HG02973 (cell line): ENCODE measurements around the gene TLR9.
A peak's percentile ranks its signal among the peaks of the same experiment; 100 is the strongest.
"Not testable (repeated sequence)": the region's sequence is repeated elsewhere in the genome, so short reads cannot be mapped to it uniquely, and the experiment has no call there.

Source experiments
- ATAC-seq: cut with Tn5 transposase; IDR thresholded peaks from one replicate; pipeline ENCODE4 v1.9.1; 2021; ENCODE audit warnings: moderate library complexity; ENCODE audit not compliant: unreplicated experiment

Gene TLR9

DNA sequence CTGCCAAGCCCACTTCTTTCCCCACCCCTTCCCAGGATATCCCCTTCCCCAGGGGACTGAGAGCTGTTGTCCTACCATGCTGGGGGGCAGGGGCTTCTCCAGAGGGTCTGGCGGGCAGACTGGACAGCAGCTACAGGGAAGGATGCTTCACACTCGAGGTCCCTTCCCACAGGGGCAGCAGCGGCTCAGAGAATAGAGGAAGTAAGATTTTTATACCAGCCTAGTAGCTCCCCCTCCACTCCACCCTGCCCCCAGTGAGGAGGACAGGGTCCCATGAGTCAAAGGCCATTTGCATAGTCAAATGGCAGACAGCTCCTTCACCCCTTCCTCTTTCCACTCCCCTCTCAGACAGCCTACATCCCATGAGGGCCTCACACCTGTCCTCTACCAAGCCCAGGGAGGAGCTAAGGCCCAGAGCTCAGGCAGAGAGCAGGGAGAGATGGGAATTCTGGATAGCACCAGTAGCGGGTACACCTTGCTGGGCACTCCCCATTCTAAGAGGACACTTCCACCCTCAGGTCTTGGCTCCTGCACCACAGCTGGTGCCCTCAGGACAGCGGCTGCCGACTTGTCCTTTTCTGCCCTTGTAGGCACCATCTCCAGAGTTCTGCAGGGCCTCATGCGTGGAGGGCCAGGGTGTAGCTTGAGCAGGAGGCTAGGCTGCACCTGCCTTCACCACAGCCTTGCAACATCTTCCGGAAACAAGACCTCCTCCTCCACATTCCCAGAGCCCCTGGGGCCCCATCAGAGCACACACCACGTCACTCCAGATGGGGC lies at the start of gene TLR9:
TLR9 (minus strand) TSS at position 194 of the 777 bp plus-strand sequence; CDS start at position 78, 116 bp downstream.
- peak; percentile 58 for ATAC-seq

- ATAC-seq, result not testable (repeated sequence)
Observed at GRCh38 chr3:52274781-52275180, 49.3 kb upstream of the TLR9 start.

DNA sequence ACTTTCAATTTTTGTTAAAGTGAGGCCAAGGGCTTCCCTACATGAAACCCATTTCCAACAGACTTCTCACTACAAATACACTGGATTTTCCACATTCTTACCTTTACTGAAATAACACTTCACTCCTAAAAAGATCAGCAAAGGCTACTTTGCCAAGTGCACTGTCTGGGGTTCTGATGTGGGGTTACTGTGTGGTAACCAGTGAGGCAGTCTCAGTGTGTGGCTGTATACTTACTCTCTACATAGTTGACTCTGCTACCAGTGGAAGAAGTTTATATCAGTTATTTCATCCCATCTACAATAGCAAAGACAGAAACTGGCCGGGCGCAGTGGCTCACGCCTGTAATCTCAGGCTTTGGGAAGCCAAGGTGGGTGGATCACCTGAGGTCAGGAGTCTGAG lies 47.4 kb upstream of the TLR9 start:
- no peak for ATAC-seq

DNA sequence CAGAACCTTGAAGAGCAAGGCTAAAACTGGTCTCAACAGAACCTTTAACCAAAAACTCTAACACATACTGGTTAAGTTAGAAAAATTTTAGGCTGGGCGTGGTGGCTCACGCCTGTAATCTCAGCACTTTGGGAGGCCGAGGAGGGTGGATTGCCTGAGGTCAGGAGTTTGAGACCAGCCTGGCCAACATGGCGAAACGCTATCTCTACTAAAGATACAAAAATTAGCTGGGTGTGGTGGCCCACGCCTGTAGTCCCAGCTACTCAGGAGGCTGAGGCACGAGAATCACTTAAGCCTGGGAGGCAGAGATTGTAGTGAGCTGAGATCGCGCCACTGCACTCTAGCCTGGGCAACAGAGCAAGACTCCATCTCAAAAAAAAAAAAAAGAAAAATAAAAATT lies 46.7 kb upstream of the TLR9 start:
- not testable (repeated sequence) for ATAC-seq

DNA sequence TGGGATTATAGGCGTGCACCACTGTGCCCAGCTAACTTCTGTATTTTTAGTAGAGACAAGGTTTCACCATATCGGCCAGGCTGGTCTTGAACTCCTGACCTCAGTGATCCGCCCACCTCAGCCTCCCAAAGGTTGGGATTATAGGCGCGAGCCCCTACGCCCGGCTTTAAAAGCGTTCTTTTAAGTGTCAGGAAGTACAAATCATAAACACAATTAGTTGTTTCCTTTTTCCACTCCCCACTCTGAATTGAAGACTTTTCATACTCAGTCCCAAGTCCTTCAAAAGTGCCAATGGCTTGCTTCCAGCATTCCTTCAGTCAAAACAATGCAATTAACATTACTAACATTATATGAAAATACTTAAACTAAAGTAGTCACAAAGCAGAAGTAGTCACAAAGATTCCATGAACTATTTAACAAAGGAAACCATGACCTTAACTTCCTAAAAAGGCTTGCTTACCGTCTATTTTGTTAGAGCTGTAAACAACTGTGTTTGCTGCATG lies 44.9 kb upstream of the TLR9 start:
- no peak for ATAC-seq

DNA sequence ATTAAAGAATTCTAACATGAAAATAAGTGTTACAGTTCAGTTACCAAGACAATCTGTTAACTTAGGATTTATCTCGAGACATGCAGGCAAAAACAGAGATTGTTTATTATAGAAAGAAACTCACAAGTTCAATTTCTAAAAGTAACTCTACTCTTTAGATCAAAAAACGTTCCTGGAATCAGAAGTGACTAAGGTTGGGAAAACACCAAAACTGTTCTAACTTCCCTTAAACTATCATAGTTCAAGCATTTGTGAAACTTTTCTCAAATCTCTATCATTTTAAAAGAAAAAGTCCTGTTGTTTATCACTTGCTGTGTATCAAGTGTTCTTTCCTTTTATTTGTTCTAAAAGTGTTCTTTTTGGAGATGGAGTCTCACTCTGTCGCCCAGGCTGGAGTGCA lies 44.3 kb upstream of the TLR9 start:
- ATAC-seq, result no peak

- ATAC-seq, result no peak
Observed at GRCh38 chr3:52268036-52268435, 42.6 kb upstream of the TLR9 start.

GRCh38 chr3:52265387-52265786 lies 39.9 kb upstream of the TLR9 start:
- no peak for ATAC-seq

DNA sequence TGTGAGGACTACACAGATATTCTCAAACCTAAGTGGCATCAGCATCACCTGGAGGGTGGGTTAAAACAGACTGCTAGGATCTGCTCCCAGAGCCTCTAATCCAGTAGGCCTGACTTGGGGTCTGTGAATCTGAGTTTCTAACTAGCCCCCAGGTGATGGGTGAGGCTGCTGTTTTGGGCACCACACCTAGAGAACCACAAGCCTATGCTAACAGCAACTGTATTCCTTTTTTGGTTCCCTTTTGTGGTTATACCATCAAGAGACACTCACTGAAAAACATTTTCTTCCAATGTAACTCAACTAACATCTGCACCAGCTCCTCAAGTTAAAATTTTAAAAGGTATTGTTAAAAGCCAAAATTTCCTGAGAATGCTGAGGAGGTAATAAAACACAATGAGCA lies 37.0 kb upstream of the TLR9 start:
- no peak for ATAC-seq

DNA sequence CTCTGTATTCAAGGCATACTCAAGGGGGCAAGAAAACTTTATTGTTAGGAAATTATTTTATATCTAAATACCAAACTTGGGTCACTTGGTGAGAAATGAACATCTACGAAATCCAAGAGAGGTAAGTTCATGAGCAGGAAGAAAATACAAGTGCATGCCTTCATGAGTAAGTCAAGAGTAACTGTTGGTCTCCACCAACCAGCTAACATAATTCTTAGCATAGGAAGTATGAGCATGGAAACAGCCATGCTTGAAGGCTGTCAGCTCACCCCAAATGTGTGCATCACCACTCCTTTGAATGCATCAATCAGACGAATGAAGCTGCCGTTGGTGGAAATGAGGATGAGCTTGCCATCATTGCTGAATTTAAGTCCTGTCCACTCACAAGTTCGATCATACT lies 34.0 kb upstream of the TLR9 start:
- ATAC-seq, result no peak

DNA sequence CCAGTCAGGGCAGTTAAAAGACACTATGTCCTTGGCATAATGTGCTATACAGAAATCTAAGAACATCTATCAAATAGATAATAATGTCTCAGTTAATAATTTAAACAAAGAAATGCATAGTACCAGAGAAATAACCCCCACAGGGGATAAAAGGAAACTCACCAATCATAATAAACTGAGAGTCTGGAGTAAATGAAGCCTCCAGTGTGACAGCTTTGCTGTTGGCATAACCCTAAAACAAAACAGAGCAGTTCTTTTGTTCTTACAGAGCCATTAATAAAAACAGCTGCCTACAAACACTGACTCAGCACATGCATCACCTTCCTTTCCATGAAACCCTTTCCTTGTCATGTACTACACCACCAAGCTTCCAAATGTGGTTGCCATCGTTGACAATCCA lies 33.6 kb upstream of the TLR9 start:
- ATAC-seq, result no peak

DNA sequence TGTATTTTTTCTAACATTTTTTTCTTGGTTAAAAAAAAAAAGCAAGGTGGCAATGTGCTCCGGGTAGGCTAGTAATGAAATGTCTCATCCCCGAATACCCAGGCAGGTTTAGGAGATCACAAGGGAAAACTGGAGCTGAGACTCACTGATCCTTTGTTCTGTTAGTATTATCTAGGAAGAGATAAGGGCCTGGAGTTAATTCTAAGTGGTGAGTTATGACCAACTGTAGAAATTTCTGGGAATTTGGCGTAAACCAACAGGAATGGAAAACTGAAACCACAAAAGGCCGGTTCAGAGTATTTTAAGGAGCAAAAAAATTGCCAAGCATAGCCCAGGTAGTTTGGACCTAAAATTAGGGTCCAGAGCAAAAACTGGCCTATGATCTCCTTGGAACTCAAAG lies 32.5 kb upstream of the TLR9 start:
- ATAC-seq, result no peak

DNA sequence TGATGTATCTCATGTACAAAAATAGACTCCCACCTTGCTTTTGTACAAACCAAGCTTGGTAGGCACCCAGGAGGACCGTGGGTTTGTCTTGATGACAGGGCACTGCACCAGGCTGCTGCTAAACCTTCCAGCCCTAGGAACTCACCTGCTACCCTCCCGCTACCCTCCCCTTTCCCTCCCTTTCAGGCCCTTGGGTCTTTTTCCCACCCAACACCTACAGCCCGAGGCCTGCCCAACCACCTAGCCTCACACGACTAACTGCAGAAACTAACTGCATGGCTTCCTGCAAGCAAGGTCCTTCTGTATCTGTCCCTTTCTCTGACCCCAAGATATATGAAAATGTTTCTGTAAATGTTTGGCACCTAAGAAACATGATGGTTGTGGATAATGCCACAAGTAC lies 31.2 kb upstream of the TLR9 start:
- no peak for ATAC-seq

DNA sequence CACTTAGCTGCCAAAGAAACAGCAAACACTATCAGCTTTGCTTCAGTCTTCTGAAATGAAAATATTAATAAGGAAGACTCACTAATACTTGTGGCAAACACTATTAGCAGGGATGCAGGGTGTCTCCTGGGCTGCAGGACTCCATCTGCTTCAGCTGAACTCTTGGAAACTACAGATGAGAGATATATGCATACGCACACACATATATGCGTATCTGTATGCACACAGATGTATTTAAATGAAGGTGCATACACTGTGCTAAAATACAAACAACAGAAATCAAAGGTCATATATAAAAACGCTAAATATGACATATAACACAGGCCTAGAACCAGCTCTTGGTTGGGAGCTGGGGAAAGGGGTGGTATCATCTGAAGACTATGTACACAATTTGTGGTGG lies 30.7 kb upstream of the TLR9 start:
- no peak for ATAC-seq

GRCh38 chr3:52254608-52255007 lies 29.2 kb upstream of the TLR9 start:
- no peak for ATAC-seq

- ATAC-seq, result peak; percentile 69
Observed at GRCh38 chr3:52253314-52254304, 28.2 kb upstream of the TLR9 start.

GRCh38 chr3:52250122-52250521 lies 24.7 kb upstream of the TLR9 start:
- ATAC-seq, result no peak

GRCh38 chr3:52249683-52250082 lies 24.2 kb upstream of the TLR9 start:
- ATAC-seq, result no peak

DNA sequence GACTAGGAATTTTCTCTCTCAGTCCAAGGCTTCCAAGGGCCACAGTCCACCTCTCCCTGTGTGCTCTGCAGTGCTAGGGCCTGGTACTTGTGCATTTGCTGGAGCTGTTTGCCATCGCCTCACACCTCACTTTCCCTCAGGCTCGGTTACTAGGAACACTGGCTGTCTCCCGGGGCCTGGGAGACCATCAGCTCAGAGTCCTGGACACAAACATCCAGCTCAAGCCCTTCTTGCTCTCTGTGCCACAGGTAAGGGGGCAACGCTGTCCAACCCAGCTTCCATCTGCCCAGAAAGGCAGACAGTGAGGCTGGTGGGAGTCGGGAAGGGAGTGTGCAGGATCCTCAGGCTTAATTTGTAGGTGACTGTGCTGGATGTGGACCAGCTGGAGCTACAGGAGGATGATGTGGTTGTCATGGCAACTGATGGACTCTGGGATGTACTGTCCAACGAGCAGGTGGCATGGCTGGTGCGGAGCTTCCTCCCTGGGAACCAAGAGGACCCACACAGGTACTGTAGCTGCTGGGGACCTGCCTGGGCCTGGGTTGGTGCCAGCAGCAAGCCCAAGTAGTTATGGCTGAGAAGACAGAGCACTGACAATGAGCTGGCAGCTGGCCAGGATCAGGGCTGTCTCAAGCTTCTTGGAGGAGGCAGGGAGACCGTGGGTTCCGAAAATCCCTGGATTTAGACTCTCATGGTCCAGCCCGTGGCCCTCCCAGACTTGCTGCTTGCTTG lies 23.5 kb upstream of the TLR9 start:
- no peak for ATAC-seq

DNA sequence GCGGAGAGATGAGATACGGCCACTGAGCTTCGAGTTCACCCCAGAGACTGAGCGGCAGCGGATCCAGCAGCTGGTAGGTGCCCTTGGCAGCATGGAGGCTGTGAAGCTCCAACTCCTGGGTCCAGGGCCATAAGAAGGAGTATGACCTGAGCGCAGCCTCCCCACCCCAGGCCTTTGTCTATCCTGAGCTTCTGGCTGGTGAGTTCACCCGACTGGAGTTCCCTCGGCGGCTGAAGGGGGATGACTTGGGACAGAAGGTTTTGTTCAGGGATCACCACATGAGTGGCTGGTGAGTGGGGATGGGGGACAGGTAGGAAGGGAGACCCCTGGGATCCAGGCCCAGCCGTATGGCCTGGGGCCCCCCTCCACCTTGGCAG lies 22.7 kb upstream of the TLR9 start:
- ATAC-seq, result no peak
